HG02973 (cell line): Measurements from ENCODE around the gene NOX4.
"Not testable (repeated sequence)": the region's sequence is repeated elsewhere in the genome, so short reads cannot be mapped to it uniquely, and the experiment has no call there.

ENCODE experiments used
- ATAC-seq: cut with Tn5 transposase; IDR thresholded peaks from one replicate; pipeline ENCODE4 v1.9.1; 2021; ENCODE audit warnings: moderate library complexity; ENCODE audit not compliant: unreplicated experiment

The NOX4 gene

DNA sequence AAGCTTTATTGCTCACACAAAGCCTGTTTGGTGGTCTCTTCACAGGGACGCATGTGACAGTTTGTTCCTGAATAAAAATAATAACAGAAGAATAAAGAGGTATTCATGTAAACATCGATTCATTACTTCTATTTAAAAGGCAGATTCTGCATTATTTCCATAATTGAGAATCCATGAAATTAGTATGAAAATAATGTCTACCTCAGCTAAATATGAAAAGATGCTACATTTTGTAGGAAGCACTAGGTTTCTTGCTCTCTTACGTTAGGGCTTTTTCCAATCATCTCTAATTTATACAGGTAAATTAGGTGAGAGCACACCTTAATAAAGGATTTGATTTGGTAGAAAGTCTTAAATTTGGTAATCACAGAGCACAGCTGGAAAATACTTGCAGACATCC, 103.7 kb downstream of the NOX4 start:
- not testable (repeated sequence) for ATAC-seq

DNA sequence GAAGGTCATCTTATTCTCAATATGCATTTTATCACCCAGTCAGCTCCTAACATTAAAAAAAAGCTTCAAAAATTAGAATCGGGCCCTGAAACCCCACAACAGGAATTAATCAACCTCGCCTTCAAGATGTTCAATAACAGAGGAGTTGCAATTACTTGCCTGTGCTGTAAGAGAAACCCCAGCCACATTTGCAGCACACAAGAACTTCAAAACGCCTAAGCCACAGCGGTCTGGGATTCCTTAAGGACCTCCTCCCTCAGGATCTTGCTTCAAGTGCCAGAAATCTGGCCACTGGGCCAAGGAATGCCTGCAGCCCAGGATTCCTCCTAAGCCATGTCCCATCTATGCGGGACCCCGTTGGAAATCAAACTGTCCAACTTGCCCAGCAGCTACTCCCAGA, 108.2 kb downstream of the NOX4 start:
- ATAC-seq: not testable (repeated sequence)

DNA sequence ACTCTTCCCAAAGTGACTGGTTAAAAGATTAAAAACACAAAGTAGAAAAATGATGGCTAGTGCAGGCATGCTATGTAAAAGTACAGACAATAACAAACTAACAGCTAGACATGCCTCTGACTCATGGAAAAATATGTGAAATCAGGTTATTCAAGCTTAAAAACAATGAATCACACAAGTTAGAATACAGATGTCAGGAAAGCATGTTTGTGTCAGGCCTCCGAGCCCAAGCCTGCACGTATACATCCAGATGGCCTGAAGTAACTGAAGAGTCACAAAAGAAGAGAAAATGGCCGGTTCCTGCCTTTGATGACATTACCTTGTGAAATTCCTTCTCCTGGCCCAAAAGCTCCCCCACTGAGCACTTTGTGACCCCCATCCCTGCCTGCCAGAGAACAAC, 110.1 kb downstream of the NOX4 start:
- no peak for ATAC-seq

DNA sequence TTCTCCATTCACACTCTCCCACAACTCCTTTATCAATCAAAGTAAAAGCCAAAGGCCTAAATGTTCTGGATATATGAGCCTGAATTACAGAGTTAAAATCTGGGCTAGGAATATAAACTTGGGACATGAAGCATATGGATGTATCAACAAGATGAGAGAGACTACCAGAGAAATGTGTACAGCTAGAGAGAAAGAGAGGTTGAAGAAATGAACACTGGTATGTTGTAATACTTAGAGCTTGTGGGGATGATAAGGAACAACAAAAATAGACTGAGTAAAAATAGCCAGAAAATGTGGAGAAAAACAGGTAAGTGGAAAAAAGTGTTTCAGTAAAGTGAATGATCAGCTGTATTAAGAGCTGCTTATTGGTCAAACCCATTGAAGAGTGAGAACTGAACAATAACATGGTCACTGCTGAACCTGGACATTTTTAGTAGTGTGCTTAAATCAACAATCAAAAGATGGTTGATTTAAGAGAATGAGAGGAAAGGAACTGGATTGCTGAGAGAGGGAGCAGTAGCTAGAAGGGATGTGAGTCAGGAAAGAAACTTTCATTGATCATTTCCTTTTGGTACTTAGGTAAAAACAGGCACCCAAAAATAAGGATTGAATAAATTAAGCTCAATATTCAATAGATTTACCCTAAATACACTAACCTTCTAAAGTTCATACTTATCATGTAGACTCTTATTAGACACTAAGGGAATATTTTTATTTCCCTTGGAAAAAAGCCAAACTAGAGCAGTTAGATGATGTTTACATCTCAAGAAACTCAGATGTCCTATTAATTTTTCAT, 111.0 kb downstream of the NOX4 start:
- not testable (repeated sequence) for ATAC-seq

DNA sequence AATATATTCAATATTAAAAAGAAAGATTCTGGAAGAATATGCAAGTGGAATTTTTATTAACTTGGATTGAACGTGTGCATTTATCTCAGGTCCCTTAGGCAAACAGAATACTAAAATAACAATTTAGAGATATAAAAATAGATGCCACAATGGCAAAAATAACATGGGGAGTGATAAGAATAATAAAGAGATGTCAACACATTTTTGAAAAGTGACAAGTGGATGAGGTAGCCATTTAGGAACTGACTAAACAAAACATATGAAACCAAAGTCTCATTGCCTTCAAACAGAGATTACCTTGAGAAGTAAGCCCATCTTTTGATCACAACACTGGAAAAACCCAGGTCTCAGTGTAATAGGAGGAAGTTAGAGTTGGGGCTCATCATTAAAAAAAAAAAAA, 112.2 kb downstream of the NOX4 start:
- not testable (repeated sequence) for ATAC-seq

DNA sequence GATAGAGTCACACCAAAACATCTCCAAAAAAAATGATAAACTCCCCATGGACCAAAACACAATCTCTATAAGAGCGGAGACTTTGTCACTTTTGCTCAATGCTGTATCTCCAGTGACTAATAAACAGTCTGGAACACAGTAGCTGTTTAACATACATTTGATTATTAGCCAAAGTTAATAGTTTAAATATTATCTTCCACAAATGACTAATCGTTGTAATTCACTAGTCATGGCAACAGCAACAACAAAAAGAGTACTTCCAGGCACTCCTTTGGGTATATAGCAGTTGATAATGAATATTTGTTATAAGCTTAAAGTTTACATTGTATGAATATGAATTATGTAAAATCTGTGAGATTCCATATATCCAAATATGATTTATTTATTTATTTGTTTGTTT, 121.8 kb downstream of the NOX4 start:
- not testable (repeated sequence) for ATAC-seq

DNA sequence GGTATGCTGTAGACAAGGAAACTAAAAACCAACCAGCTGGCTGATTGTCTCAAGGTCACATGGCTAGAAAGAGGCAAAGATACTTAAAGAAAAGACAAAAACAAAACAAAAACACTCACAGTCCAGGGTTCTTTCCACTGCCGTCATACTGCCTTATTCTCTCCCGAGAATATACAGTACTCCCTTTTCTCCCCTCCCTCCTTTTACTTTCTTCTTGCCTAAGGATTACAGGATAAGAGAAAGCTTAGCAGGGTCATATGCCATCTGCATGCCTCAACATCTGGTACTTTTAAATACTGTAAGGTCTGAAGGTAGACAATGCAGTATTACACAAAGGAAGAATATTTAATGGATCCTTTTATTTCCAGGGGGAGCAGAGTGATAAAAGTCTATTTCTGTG, 126.3 kb downstream of the NOX4 start:
- ATAC-seq: not testable (repeated sequence)

DNA sequence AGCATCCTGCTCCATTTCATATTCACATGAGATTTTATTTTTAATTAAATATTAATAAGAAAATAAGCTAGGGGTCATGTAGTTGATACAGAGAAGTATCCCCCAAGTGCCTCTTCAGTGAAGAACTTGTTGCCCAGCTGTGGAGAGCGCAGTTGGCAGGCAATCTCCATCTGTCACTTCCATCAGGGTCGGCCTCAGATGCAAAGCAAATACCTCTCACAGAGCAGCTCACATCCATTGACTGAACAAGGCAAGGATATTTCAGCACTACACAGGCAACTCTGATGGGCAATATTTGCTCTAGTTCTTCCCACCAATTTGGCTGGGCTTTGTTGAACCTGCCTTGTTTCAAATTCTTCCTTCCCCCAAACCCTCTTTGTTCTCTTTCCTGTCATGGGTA, 129.4 kb downstream of the NOX4 start:
- no peak for ATAC-seq

DNA sequence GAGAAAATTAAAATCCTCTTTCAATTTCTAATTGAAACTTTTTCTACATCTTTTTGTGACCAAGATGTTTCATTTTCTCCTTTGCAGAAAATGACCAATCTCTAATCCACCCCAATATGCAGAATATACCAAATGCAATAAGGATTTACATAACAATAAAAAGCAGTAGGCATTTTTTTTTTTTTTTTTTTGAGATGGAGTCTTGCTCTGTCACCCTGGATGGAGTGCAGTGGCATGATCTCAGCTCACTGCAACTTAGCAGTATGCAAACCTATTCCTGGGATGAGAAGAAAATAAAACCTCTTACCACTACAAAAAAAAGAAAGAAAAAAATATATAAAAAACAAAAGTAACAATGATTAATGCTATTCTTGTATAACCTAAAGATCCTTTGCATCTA, 132.0 kb downstream of the NOX4 start:
- ATAC-seq: not testable (repeated sequence)

DNA sequence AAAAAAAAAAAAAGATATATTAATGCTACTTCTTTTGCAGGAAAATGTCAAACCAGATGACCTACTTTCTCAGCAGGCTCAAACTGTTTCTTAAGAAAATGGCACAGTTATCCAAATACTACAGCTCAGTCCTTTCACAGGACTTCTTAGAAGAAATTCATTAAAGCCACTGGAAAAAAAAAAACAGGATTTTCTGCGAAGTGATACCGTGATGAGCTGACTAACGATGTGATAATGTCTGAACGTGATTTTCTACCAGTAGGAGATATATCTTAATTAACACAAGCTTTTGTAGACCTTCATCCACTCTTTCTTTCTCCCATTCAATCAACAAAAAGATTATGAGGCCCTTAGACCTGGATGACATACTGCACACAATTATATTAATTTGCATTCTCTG, 132.4 kb downstream of the NOX4 start:
- ATAC-seq: no peak

DNA sequence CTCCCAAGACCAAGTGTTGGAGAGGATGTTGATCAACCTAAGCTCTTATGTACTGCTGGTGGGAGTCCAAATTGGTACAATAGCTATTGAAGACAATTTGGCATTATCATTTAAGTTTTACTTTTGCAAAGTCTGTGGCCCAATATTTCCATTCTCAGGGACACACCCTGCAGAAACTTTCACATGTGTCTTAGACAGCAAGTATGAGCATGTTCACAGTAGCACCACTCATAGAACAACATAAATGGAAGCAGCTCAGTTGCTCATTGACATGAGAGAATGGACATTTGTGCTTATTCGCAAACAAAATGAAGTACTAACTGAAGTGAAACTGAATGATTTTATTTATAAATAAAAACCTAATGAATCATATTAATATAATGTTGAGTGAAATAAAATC, 135.5 kb downstream of the NOX4 start:
- no peak for ATAC-seq

DNA sequence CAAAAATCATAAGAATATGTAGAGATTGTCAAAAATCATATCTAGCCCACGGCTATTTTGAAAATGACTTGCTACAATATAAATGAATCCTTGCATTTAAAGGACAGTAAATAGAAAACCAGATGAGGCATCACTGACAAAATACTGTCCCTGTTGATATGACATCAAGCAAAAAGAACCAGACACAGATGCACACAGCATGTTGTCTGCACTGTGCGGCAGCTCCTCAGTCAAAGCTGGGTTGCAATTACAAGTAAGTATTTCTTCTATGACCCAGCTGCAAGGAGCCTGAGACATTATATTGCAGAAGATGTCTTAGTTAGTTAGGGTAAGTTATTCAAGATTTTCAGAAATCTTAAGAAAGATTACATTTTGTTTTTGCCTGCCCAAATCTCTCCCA, 136.7 kb downstream of the NOX4 start:
- not testable (repeated sequence) for ATAC-seq

DNA sequence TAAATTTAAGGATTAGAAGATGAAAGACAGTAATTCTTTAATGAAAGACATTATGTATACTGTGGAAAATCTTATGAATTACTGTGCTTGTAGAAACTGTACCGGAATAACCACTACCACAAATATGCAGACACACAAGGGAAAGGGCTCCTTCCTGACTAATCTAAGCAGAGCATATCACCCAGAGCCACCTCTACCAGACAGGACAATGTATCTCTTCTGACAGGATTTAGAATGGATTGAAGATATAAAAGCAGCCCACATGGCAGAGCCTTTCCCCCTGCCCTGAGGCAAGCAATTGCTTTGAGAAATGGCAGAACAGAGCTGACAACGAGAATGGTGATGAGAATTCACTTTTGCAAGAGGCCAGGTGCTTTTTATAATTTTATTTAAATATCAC, 144.1 kb downstream of the NOX4 start:
- ATAC-seq: no peak

DNA sequence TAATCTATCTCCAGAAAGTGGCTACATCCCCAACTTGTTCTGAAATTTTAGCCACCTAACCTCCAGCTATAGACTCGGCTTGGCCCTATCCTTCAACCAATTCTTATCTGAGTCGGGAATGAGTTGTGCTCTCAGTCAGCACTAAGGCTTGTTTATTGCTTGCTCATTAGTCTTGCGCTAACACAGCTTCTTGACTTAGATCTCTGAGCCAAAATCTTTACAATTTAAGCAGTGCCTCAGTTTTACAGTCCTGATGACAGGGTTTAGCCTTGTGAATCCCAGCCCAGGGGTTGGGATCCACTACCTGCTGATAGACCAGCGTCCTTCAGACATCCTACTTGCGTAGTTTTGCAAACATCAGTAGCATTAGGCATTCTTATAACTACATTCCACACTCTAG, 144.6 kb downstream of the NOX4 start:
- ATAC-seq: no peak

DNA sequence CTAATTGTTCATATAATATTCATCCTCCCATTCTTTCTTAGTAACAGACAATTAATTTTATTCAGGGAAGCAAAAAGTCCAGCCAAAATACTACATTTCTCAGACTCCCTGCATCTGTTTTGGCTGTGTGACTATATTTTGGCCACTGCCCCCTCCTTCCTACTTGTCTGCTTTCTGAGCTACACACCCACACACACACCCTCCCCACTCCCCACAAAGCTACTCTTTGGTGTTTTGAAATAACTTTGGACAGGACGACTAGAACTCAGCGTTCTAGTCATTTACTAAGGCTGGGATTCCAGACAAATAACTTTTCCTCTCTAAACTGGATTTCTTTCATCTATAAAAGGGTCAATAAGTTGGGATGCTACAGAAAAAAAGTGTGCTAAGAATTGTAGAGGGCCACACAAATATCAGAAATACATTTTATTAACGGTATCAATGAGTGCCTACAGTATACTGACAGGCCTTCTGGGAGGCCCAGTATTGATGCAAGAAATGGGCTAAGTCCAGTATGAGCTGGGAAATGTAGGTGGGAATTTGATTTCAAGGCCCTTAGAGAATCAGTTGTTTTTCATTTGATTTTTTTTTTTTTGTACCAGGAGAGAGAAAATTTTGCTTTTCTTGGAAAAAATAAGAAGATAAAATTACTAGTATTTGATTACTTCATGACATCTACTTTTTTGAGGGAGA, 148.1 kb downstream of the NOX4 start:
- ATAC-seq: not testable (repeated sequence)

DNA sequence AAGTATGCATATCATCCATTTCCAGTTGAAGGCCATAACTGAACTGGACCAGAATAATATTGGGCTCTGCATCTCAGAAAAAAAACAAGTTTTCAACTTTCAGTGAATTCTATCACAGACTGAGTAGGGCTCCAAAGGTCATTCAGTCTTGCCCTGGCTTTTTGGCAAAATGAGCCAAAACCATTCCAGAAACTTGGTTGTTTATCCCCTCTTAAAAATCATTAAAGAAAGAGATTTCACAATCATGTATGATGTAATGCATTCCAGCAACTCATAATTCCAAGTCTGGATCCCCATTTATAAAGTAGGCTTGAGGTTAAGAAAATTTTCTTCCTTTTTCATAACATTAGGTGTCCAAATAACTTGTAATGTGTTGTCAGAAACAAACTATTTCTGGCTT, 150.7 kb downstream of the NOX4 start:
- ATAC-seq: not testable (repeated sequence)

DNA sequence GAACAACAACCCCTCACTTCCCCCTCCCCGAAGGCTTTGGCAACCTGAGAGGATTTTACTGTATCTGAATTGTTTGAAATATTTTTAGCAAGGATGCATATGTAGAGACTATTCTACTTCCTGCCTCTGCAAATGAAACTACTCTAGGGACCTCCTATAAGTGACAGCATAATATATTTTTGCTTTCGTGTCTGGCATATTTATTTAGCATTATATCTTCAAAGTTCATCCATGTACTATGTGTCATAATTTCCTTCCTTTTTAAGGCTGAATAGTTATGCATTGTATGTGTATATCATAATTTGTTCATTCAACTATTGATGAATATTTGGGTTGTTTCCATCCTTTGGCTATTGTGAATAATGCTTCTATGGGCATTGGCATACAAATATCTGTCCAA, 153.1 kb downstream of the NOX4 start:
- not testable (repeated sequence) for ATAC-seq

DNA sequence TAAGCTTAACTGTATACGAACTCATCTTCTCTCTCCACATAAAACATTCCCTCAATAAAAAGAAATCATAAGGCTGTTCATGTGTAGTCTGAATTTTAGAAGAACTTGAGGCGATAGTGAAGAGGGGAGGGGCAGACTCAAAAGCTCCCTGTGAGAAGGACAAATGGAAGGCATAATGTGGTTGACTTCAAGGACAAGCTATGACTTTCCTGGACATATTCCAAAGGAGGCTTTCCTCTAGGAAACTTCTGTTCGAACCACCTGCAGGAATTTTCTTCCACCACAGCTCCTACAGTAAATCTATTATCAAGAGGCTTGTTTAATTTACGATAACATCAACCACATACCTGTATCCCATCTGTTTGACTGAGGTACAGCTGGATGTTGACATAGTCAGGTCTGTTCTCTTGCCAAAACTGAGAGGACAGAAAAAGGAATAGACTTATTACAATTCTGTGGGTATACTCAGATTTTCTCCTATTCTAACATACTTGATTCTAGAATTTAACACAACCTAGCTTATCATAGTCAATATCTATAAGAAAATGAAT, 154.0 kb downstream of the NOX4 start:
- ATAC-seq: not testable (repeated sequence)

DNA sequence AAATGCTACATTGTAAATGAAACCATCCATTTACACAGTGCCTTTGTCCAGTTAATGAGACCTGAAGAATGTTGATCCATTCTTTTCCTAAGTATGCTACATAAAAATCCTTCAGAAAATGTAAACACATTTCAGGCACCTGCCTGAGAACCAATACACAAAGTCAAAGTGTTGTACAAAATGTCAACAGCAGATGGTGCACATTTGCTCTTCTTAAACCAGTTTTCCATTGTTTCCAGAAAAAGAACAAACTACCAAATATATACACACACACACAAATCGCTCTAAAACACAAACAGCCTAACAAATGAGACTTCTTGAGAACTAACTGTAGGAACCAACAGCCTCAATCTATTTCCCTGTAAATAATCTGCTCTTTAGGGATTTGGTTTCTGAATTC, 157.5 kb downstream of the NOX4 start:
- not testable (repeated sequence) for ATAC-seq

DNA sequence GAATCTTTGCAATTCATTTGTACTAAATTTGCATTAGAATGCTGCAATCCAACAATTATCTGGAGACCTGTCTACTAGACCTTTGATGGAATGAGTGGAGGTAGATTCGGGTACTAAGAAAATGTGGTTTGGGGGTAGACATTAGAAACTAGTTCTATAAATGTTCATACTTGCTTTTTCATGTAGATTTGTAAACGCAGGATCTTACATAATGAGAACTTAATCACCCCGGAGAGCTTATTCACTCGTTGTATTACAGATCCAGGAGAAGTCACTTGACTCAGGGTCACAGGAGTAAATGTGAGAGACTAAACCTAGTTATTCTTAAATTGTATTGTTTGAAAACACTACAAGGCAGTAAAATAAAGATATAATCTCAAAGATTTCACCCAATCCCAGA, 159.2 kb downstream of the NOX4 start:
- not testable (repeated sequence) for ATAC-seq

DNA sequence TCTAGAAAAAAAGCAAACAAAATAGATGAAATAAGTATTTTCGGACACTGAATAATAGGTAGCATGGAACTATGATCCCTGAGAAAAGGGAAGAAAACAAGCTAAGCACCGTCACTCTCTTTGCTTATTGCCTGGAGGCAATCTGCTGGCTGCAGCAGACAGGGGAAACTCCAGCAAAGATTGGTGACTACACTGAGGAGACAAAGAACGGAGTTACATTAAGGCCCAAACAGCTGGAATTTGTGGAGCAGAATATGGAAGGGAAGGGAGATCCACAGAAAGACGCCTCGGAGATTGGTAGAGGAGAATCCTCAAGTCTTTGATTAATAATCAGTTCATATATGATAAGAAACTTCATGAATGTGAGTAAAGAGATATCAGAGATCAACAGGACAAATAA, 163.3 kb downstream of the NOX4 start:
- ATAC-seq: no peak

DNA sequence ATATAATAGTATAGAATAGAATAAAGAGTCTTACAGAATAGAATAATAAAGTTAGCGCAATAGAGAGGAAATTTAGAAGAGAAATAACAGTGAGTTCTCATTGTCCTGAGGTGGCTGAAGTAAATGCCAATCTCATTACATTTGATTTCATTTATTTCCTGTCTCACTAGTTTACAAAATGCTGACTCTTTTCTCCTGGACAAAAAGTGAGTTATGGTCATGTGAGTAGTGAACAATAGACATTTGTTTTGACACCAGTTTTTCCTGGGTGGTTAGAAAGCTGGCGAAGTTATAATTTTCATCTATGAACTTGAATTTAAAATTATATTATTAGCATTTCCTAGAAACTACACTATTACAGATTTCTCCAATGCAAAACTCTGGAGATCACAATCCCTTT, 169.8 kb downstream of the NOX4 start:
- no peak for ATAC-seq
